ENCODE data around the gene PPP3CA. TPM values are rescaled to one million over a fixed set of nuclear protein-coding genes. Genes with fewer than 3 reads are reported as not detected.
"Not testable (repeated sequence)": the region's sequence is repeated elsewhere in the genome, so short reads cannot be mapped to it uniquely, and the experiment has no call there.

The PPP3CA gene
- total RNA-seq, 8 experiments from 2014 or later = 18.6 to 68.7 (median 22.6) TPM

DNA sequence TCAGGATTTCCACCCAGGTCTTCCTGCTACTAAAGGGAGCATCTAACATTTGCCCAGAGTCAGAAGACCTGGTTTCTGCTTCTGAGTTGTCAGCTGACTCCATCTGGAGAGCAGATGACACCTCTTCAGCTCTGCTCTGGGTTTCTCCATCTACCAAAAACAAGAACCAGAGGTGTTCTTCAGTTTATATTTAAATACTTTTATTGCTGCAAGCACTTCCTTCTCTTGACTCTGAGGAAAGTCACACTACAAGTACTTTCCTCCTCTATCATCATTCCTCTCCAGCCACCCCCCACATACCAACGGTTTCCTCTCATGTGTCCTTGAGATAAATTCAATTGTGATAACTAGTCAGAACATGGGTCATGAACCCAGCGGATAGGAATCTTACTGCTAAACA is 88.4 kb downstream of the PPP3CA start:
- in situ Hi-C loops (cut with MboI; ENCODE audit: low pct_unique_long_range_greater_than_20kb in 2 of 9, low sequenced_read_pairs in 9 of 9, unreplicated experiment in 9 of 9) = no loop called here
- WGBS, 10 experiments = 29 to 95% (median 82%) methylated on average over 1 to 2 of the region's 2 CpGs; no CpG with 5 or more reads in 2 of the 10 experiments
- H3K27ac ChIP-seq = no peak overlapping the region
- ATAC-seq (replicated peaks in 6 of 8) = peak in 2 of 8 experiments; percentile 59 to 66
- H3K4me1 ChIP-seq (replicated peaks in 1 of 2) = peaks cover 10 to 11% of the 10 kb centered on the region in 2 donors
- H3K4me3 ChIP-seq = no peak overlapping the region

DNA sequence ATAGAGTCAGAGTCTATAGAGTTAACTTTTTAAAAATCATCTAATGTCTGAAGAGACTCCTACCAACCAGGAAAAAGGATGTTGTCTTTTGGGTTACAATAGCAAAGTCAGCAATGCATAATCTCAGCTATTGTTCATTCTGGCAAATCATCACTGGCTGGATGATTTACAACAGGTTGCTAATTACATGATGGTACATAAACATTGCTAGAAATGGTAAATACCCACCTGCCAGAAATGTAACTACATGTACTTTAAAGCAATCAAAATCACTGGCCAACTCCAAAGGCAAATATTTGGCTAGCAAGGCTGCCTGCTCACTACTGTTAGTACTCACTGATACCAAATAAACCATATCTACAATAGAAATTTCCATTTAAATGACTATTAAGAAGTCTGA is 91.1 kb downstream of the PPP3CA start:
- Histone ChIP-seq H3K4me1 (replicated peaks in 1 of 2) (no peaks in the 10 kb centered on the region), H3K4me3 (no peak overlapping the region), H3K27ac (no peak overlapping the region)
- in situ Hi-C loops (cut with MboI; ENCODE audit: low pct_unique_long_range_greater_than_20kb in 2 of 9, low sequenced_read_pairs in 9 of 9, unreplicated experiment in 9 of 9) = no loop called here
- no peak for ATAC-seq (replicated peaks in 6 of 8)

DNA sequence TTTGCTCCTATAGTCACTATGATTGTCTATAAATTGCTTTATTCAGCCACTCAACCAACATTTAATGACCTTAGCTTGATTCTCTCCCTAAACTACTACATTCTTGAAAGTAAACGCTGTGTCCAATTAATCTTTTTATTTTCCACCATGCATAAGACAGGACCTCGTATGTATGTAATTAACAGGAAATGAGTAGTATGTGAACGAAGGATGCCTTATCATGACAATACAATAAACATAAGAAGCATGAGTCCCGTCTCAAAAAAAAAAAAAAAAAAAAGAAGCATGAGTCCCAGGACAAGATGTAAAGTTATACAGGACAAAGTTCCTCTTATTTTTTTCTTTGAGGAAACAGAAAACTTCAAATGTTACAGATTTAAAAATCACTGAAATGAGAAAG is 92.5 kb downstream of the PPP3CA start:
- 7 to 84% (median 62%) methylated on average over 2 to 4 of the region's 4 CpGs; no CpG with 5 or more reads in 1 of the 10 experiments for WGBS, 10 experiments
- no peak overlapping the region for H3K4me3 ChIP-seq
- H3K27ac ChIP-seq = no peak overlapping the region
- in situ Hi-C loops (cut with MboI; ENCODE audit: low pct_unique_long_range_greater_than_20kb in 2 of 9, low sequenced_read_pairs in 9 of 9, unreplicated experiment in 9 of 9) = no loop called here
- H3K4me1 ChIP-seq (replicated peaks in 1 of 2) = no peaks in the 10 kb centered on the region
- ATAC-seq (replicated peaks in 6 of 8) = no peak

DNA sequence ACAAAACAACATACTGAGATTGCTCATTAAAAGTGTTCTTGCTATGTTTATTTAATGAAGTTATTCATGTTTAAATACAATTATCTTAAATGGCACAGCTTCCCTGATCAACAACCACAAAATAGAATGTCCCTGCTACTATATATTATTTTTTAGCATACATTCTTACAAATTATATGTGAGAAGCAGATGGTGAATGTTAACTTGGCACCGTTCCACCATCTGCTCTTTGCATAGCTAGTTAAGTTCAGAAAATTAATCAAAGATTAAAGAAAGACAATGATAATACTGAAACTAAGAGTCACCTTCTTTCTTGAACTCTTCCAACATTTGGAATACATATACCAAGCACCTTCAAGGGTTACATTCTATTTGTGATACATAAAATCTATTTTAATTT is 94.2 kb downstream of the PPP3CA start:
- WGBS, 10 experiments = 0 to 100% (median 63%) methylated on average over 1 of the region's 1 CpG; no CpG with 5 or more reads in 4 of the 10 experiments
- Histone ChIP-seq H3K27ac (no peak overlapping the region), H3K4me1 (replicated peaks in 1 of 2) (no peaks in the 10 kb centered on the region), H3K4me3 (no peak overlapping the region)
- in situ Hi-C loops (cut with MboI; ENCODE audit: low pct_unique_long_range_greater_than_20kb in 2 of 9, low sequenced_read_pairs in 9 of 9, unreplicated experiment in 9 of 9) = no loop called here
- ATAC-seq (replicated peaks in 6 of 8) = no peak

DNA sequence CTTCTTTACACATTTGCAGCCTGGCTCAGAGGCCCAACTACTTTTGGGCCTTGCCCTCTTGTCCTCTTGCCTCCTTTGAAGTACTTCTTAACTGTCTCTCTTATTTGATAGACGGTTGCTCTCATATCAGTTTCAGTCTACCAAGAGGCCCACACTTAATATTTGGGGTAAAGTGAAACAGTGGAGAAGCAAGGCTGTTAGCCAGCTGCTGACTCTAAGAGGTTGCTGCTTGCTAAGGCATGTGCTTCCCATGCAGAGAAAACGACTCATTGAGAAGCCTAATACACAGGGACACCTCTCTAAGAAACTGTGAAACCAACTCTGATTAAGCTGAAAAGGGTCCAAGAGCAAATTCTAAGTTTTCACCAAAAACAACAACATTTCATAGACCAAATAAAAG is 94.6 kb downstream of the PPP3CA start:
- ATAC-seq (replicated peaks in 6 of 8) = peak in 1 of 8 experiments; percentile 44
- no peak overlapping the region for H3K4me3 ChIP-seq
- 0 to 83% (median 50%) methylated on average over 1 to 2 of the region's 2 CpGs; no CpG with 5 or more reads in 5 of the 10 experiments for WGBS, 10 experiments
- no peaks in the 10 kb centered on the region for H3K4me1 ChIP-seq (replicated peaks in 1 of 2)
- no peak overlapping the region for H3K27ac ChIP-seq
- in situ Hi-C loops (cut with MboI; ENCODE audit: low pct_unique_long_range_greater_than_20kb in 2 of 9, low sequenced_read_pairs in 9 of 9, unreplicated experiment in 9 of 9) = no loop called here

DNA sequence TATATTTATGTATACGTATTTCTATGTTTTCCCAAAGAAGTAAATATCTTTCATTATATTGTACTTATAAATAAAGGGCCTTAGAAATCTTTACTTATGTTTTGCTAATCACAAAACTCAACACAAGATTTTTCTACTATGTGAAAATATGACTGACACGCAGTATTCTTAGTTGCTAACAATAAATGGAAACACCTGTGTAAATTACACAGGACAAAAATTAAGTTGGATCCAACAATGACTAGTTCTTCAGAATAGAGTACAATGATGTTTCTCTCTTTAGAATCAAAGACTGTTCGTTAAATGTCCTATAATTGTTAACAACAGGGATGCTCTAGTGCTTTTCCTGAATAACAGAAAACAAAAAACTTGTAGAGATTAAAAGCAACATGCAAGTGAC is 96.1 kb downstream of the PPP3CA start:
- Histone ChIP-seq H3K27ac (no peak overlapping the region), H3K4me1 (replicated peaks in 1 of 2) (no peaks in the 10 kb centered on the region), H3K4me3 (no peak overlapping the region)
- in situ Hi-C loops (cut with MboI; ENCODE audit: low pct_unique_long_range_greater_than_20kb in 2 of 9, low sequenced_read_pairs in 9 of 9, unreplicated experiment in 9 of 9) = no loop called here
- WGBS, 10 experiments = 87 to 100% (median 95%) methylated on average over 2 to 3 of the region's 3 CpGs
- ATAC-seq (replicated peaks in 6 of 8) = no peak

DNA sequence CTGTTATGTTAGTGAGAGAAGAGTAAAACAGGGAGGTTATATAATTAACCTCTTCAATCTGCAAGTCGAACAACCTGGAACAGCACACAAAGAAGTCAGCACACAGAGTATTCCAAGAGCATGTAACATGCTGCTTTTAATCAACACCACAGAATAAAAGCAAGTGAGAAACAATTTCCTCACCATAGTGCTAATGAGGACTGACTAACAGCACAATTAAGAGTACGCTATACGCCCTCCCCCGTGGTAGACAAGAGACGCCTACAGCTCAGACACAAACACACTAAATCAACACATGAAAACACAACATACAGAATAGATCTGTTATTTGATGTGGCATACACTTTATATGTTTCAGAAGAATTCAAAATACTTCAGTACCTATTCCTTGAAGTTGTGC is 103.0 kb downstream of the PPP3CA start:
- in situ Hi-C loops (cut with MboI; ENCODE audit: low pct_unique_long_range_greater_than_20kb in 2 of 9, low sequenced_read_pairs in 9 of 9, unreplicated experiment in 9 of 9) = no loop called here
- no peak for ATAC-seq (replicated peaks in 6 of 8)
- Histone ChIP-seq H3K4me3 (no peak overlapping the region), H3K4me1 (replicated peaks in 1 of 2) (peaks cover 0 to 8% of the 10 kb centered on the region in 2 donors), H3K27ac (no peak overlapping the region)
- WGBS, 10 experiments = 70 to 100% (median 94%) methylated on average over 1 to 5 of the region's 5 CpGs

DNA sequence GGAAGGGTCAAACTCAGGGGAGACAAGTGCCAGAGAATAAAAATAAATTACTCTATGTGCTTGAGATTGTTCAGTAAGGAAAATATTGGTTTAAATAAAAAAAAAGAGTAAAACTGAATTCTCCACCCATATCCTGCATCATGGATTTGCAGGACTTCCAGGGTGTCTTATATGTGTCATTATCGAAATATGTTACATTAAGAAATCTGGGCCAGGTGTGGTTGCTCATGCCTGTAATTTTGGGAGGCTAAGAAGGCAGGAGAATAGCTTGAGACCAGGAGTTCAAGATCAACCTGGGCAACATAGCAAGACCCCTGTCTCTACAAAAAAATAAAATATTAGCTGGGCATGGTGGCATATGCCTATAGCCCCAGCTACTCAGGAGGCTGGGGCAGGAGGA is 104.9 kb downstream of the PPP3CA start:
- no peak for ATAC-seq (replicated peaks in 6 of 8)
- Histone ChIP-seq H3K27ac (no peak overlapping the region), H3K4me3 (no peak overlapping the region), H3K4me1 (replicated peaks in 1 of 2) (peaks cover 0 to 8% of the 10 kb centered on the region in 2 donors)
- 71 to 100% (median 100%) methylated on average over 1 of the region's 1 CpG; no CpG with 5 or more reads in 5 of the 10 experiments for WGBS, 10 experiments
- in situ Hi-C loops (cut with MboI; ENCODE audit: low pct_unique_long_range_greater_than_20kb in 2 of 9, low sequenced_read_pairs in 9 of 9, unreplicated experiment in 9 of 9) = no loop called here

DNA sequence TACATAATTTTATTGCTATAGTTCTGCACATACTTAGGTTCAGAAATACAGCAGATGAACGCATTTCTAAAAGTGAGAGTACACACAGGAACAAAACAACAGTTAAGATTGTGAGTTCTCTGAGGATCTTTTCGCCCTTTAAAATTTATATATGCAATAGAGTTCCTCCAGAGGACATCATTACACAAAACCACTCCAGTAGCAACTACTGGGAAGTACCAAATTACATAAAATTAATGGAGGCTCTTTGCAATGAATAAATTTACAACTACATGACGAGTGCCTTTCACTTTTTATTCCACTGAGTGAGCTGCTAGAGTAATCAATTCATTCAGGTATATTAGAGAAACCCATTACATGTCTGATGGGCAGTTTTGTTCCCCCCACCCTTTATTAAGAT is 107.2 kb downstream of the PPP3CA start:
- Histone ChIP-seq H3K4me3 (no peak overlapping the region), H3K27ac (no peak overlapping the region), H3K4me1 (replicated peaks in 1 of 2) (peaks cover 0 to 8% of the 10 kb centered on the region in 2 donors)
- peak in 3 of 8 experiments; percentile 39 to 71 (median 50) for ATAC-seq (replicated peaks in 6 of 8)
- in situ Hi-C loops (cut with MboI; ENCODE audit: low pct_unique_long_range_greater_than_20kb in 2 of 9, low sequenced_read_pairs in 9 of 9, unreplicated experiment in 9 of 9) = no loop called here
- WGBS, 10 experiments = 54 to 100% (median 79%) methylated on average over 1 to 3 of the region's 3 CpGs; no CpG with 5 or more reads in 2 of the 10 experiments

DNA sequence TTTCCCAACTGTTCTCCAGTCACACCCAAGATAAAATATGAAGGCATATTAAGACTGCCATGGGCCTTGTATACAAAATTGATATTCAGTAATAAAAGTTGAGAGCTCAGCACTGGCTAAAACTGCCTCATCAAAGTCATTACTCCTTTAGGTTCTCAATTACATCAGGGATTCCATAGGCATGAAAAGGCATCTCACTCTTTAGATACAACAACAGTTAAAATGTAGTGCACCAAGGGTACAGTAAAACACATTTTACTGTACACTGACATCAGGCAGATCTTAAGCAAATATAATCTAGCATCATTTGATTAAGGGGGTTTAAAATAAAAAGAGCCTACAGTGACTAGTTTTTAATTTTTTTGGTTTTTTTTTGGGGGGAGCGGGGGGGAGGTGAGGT is 107.7 kb downstream of the PPP3CA start:
- peaks cover 0 to 8% of the 10 kb centered on the region in 2 donors for H3K4me1 ChIP-seq (replicated peaks in 1 of 2)
- H3K4me3 ChIP-seq = no peak overlapping the region
- WGBS, 10 experiments = 64% methylated on average over 1 of the region's 1 CpG; no CpG with 5 or more reads in 9 of the 10 experiments
- in situ Hi-C loops (cut with MboI; ENCODE audit: low pct_unique_long_range_greater_than_20kb in 2 of 9, low sequenced_read_pairs in 9 of 9, unreplicated experiment in 9 of 9) = no loop called here
- no peak overlapping the region for H3K27ac ChIP-seq
- ATAC-seq (replicated peaks in 6 of 8) = peak in 3 of 8 experiments; percentile 30 to 33 (median 32)

DNA sequence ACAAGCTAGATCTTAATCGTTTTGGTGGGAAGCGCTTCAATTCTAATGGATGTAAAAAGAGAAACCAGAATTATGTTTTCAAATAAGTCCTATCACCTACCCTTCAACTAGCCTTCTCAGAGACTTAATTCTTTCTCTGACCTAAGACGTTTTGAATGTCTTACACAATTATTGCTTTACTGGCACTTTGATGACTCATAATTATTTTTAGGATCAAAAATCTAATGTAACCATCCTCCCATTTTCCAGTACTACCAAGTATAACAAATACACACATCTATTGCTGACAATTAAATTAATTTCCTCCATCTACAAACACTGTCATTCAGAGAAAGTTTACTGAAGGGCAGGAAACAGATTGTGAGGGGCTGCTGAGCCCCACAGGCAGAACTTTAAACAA is 108.6 kb downstream of the PPP3CA start:
- peak in 4 of 8 experiments; percentile 18 to 87 (median 36) for ATAC-seq (replicated peaks in 6 of 8)
- Histone ChIP-seq H3K4me1 (replicated peaks in 1 of 2) (peaks cover 0 to 8% of the 10 kb centered on the region in 2 donors), H3K27ac (no peak overlapping the region), H3K4me3 (no peak overlapping the region)
- 50 to 94% (median 79%) methylated on average over 2 to 3 of the region's 3 CpGs; no CpG with 5 or more reads in 2 of the 10 experiments for WGBS, 10 experiments
- in situ Hi-C loops (cut with MboI; ENCODE audit: low pct_unique_long_range_greater_than_20kb in 2 of 9, low sequenced_read_pairs in 9 of 9, unreplicated experiment in 9 of 9) = no loop called here

DNA sequence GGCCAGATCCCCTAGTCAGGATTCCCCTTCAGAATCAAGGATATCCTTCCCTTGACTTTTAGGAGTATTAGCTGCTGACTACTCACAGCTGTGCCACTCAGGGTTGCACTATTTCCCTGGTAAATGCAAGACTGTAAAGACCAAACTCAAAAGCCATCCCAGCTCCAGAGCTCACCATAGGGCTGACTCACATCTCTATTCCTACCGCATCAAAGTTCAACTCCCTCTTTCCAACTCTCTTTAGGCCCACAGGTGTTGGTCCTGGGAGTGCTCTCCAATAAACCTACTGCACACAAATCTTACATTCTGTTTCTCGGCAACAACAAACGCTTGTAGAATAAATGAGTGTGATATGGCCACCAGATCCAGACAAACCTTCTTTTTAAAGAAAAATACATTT is 109.6 kb downstream of the PPP3CA start:
- ATAC-seq (replicated peaks in 6 of 8) = no peak
- peaks cover 0 to 8% of the 10 kb centered on the region in 2 donors for H3K4me1 ChIP-seq (replicated peaks in 1 of 2)
- H3K4me3 ChIP-seq = no peak overlapping the region
- in situ Hi-C loops (cut with MboI; ENCODE audit: low pct_unique_long_range_greater_than_20kb in 2 of 9, low sequenced_read_pairs in 9 of 9, unreplicated experiment in 9 of 9) = no loop called here
- 89 to 100% (median 100%) methylated on average over 1 to 3 of the region's 3 CpGs; no CpG with 5 or more reads in 1 of the 10 experiments for WGBS, 10 experiments
- H3K27ac ChIP-seq = no peak overlapping the region

DNA sequence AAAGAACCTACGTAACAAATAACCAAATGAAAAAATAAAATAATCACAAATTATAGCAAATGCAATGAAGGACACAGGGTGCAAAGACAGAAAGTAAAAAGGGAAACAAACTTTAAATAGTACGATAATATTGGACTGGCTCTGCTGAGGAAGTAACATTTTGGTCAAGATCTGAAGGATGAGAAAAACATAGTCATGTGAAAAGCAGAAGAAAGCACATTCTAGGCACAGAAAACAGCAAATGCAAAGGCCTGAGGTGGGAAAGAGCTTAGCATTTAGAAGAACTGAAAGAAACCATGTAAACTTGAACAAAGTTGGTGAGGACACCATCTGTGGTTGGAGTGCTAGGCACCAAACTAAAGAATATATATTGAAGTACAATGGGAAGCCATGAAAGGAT is 111.2 kb downstream of the PPP3CA start:
- WGBS, 10 experiments = 80 to 100% (median 98%) methylated on average over 1 to 2 of the region's 2 CpGs
- Histone ChIP-seq H3K4me1 (replicated peaks in 1 of 2) (peaks cover 4 to 11% of the 10 kb centered on the region in 2 donors), H3K4me3 (no peak overlapping the region), H3K27ac (no peak overlapping the region)
- ATAC-seq (replicated peaks in 6 of 8) = no peak
- in situ Hi-C loops (cut with MboI; ENCODE audit: low pct_unique_long_range_greater_than_20kb in 2 of 9, low sequenced_read_pairs in 9 of 9, unreplicated experiment in 9 of 9) = no loop called here

DNA sequence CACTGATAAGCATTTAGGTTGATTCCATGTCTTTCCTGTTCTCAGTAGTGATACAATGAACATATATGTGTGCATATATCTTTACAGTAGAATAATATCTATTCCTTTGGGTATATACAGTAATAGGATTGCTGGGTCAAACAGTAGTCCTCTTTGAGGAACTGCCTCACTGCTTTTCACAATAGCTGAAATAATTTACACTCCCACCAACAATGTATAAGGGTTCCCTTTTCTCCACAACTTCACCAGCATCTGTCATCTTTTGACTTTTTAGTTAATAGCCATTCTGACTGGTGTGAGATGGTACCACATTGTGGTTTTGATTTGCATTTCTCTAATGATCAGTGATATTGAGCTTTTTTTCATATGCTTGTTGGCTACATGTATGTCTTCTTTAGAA is 113.2 kb downstream of the PPP3CA start:
- H3K4me1 ChIP-seq (replicated peaks in 1 of 2); ATAC-seq (replicated peaks in 6 of 8); H3K27ac ChIP-seq; in situ Hi-C loops (cut with MboI; ENCODE audit: low pct_unique_long_range_greater_than_20kb in 2 of 9, low sequenced_read_pairs in 9 of 9, unreplicated experiment in 9 of 9); H3K4me3 ChIP-seq: not testable (repeated sequence)
